ENCODE data around the gene RSPO4. TPM values are rescaled to one million over a fixed set of nuclear protein-coding genes. Genes with fewer than 3 reads are reported as not detected.

RSPO4 gene
- total and polyA plus RNA-seq, 2 of the 13 experiments (the other 11 are each of a cell fraction or from before 2014, with no cell fraction given): not detected

DNA sequence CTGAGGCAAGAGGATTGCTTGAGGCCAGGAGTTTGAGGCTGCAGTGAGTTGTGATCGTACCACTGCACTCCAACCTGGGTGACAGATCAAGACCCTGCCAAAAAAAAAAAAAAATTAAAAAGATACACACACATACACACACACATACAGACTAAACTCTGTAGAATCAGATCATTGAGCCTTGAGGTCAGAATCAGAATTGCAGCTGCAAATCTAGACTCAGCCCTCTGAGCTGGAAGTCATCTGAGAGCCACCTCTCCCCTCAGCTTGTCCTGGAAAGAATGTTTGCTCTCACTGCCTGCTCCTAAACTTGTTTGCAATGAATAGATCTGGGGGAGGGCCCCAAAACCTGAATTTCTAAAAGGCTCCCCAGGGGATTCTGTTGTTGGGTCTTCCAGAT lies 44.6 kb downstream of the RSPO4 start (continued):
- TF ChIP-seq MTERF4 (CRISPR knock-in tag; IDR thresholded peaks at IDR 0.05) (no peak), ZNF441 (CRISPR knock-in tag; IDR thresholded peaks at IDR 0.05; ENCODE audit: borderline replicate concordance) (no peak), MYPOP (CRISPR knock-in tag; IDR thresholded peaks at IDR 0.05) (no peak), RBM39 (IDR thresholded peaks at IDR 0.05; ENCODE audit: low read depth, low read length, poor library complexity, severe bottlenecking) (no peak), ZNF761 (CRISPR knock-in tag; conservative IDR thresholded peaks at IDR 0.05) (no peak), BCLAF1 (IDR thresholded peaks at IDR 0.05) (no peak), SOX5 (CRISPR knock-in tag; IDR thresholded peaks at IDR 0.05; ENCODE audit: borderline replicate concordance) (no peak)
- TF ChIP-seq, protein P1, sequence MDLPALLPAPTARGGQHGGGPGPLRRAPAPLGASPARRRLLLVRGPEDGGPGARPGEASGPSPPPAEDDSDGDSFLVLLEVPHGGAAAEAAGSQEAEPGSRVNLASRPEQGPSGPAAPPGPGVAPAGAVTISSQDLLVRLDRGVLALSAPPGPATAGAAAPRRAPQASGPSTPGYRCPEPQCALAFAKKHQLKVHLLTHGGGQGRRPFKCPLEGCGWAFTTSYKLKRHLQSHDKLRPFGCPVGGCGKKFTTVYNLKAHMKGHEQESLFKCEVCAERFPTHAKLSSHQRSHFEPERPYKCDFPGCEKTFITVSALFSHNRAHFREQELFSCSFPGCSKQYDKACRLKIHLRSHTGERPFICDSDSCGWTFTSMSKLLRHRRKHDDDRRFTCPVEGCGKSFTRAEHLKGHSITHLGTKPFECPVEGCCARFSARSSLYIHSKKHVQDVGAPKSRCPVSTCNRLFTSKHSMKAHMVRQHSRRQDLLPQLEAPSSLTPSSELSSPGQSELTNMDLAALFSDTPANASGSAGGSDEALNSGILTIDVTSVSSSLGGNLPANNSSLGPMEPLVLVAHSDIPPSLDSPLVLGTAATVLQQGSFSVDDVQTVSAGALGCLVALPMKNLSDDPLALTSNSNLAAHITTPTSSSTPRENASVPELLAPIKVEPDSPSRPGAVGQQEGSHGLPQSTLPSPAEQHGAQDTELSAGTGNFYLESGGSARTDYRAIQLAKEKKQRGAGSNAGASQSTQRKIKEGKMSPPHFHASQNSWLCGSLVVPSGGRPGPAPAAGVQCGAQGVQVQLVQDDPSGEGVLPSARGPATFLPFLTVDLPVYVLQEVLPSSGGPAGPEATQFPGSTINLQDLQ (CRISPR knock-in tag; IDR thresholded peaks at IDR 0.05): no peak
